MV-4-11 (cell line): ENCODE measurements around the gene AJM1.

Source experiments
- DNase-seq: peaks from one replicate; lab custom pipeline; 2025; lab: John Stamatoyannopoulos, UW

AJM1 gene

DNA sequence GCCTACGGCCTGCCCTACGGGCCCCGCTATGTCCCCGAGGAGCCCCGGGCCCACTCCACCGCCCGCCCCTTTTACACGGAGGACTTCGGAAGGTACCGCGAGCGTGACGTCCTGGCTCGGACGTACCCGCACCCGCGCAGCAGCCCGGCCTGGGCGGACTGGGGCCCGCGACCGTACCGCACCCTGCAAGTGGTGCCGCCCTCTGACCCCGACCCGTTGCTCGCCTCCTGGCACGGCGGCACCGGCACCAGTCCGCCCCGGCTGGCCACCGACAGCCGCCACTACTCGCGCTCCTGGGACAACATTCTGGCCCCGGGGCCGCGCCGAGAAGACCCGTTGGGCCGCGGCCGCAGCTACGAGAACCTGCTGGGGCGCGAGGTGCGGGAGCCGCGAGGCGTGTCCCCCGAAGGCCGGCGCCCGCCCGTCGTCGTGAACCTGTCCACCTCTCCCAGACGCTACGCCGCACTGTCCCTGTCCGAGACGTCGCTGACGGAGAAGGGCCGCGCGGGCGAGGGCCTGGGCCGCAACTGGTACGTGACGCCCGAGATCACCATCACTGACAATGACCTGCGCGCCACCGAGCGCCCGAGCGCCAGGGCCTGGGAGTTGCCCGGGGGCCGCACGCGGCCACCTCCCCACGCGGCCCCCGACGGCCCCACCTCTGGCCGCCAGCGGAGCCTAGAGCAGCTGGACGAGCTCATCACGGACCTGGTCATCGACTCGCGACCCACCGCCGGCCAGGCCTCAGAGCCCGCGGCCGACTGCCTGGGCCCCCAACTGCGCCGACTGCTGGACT is 3.4 kb downstream of the AJM1 start:
- DNase-seq = no peak

DNA sequence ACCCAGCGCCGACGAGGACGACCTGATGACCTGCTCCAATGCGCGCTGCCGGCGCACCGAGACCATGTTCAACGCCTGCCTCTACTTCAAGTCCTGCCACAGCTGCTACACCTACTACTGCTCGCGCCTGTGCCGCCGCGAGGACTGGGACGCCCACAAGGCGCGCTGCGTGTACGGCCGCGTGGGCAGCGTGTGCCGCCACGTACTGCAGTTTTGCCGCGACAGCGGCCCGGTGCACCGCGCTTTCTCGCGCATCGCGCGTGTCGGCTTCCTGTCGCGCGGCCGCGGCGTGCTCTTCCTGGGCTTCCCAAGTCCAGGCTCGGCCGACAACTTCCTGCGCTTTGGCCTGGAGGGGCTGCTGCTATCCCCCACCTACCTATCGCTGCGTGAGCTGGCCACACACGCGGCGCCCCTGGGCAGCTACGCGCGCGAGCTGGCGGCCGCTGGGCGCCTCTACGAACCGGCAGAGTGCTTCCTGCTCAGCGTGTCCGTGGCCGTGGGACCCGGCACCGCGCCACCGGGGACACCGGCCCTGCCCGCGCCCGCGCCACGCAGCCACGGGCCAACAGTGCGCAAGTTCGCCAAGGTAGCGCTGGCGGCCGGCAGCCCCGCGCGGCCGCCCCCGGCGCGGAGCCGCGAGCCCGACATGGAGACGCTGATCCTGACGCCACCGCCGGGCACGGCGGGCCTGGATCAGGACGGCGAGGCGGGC is 4.3 kb downstream of the AJM1 start:
- no peak for DNase-seq

DNA sequence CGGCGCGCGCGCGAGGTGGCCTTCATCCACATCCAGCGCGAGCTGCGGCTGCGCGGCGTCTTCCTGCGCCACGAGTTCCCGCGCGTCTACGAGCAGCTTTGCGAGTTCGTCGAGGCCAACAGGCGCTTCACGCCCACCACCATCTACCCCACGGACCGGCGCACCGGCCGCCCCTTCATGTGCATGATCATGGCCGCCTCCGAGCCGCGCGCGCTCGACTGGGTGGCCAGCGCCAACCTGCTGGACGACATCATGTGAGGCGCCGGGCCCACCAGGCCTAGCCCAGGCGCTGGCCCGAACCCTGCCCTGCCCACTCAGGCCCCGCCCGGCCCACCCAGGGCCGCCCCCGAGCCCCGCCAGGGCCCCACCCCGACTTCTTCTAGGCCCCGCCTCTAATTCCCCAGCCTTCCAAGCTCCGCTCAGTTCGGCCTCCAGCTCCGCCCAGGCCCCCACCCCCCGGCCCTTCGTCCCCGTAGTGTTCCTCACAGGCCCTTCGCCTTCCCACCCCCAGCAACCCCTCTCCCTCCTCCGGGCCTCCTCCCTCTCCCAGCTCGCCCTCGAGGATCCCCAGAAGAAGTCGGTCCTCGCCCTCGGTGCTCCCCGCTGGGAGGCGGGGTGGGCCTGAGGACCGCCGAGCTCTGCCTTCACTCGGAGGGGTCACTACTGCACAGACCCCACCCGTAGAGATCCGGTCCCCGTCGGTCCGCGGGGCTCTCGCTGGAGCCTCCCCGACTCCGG is 5.0 kb downstream of the AJM1 start:
- peak; percentile 35 for DNase-seq

DNA sequence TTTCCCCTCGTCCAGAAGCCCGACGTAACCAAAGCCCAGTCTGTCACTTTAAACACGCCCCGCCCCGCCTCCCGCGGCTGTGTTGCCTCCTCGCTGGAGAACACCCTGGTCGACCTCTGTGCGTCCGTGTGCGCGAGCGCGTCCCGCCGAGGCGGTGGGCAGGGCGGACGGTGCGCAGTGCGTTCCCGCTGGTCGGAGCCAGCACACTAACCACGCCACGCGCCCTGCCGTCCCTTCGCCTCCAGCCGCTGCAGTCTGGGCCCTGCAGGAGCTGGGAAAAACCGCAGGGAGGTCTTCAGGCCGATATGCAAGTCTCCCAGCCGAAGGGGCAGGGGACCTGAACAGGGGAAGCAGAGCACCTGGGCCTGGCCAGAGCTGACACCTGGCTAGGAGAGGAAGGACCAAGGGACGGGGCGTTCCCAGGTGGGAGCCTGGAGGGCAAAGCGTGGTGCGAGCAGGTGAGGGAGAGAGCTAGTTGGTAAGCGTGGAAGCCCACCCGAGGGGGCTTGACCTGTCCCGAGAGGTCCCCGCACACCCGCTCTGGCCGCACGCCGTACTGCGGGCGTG is 5.6 kb downstream of the AJM1 start:
- DNase-seq = peak; percentile 85

DNA sequence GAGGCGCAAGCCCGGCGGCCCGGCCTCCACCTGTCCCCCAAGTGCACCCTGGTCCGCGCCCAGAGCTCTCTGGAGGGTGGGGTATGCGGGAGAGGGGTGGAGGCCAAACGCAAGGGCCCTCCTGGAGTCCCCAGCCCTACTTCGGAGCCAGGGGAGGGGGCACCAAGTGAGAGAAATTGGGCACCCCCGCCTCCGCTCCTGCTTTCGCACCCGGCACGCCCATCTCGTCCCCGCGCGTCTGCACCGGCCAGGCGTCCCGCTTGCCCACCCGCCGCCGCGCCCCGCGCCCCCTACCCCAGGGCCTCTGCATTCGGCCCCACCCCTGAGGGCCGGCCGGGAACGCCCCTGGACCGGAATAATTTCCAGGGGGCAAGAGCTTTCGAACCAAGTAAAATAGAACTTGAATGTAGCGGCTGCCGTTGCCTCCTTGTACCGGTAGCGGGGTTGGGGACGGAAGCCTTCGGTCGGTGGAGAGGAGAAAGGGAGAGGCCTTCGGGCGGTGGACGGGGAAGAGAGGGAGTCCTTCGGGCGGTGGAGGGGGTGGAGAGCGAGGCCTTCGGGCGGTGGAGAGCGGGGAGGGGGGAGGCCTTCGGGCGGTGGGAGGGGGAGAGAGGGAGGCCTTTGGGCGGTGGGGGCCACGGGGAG is 6.2 kb downstream of the AJM1 start:
- peak; percentile 36 for DNase-seq

DNA sequence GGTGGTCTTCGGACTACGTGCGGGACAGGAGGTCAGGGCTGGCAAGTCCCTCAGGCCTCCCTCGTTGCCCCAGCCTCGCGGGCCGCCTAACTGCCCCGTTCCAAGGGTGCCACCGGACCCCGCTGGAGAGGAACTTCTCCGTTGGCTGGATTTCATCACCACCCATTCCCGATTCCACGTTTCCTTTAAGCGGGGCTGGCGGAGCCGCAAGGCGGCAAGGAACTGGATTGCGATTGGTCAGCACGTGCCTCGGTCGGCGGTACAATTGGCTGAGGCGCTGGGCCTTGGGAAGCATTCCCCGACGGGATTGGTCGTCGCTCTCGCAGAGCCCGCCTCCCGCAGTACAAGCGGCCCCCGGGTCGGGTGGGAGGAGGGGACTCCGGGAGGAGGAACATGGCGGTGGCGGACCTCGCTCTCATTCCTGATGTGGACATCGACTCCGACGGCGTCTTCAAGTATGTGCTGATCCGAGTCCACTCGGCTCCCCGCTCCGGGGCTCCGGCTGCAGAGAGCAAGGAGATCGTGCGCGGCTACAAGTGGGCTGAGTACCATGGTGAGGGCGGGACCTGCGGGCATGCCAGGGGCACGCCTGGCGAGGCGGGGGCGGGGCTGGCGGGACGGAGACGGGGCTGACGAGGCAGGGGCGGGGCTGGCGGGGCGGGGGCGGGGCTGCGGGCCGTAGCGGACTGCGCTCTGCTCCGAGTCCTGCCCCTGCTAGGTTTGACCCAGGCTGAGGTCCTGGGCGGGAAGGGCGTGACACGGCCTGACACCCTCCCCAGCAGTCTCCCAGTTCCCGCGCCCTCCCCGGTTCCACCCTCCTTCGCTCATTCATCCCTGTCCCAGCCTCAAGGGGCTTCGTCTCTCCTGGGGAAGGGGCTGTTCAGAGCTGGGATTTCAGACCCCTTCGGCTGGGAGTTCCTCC is 7.0 kb downstream of the AJM1 start, which contains the start of gene PHPT1:
Gene PHPT1 (plus strand): TSS at position 372 of the 922 bp plus-strand sequence. CDS start 22 bp downstream, at position 394.
- peak; percentile 99 for DNase-seq

DNA sequence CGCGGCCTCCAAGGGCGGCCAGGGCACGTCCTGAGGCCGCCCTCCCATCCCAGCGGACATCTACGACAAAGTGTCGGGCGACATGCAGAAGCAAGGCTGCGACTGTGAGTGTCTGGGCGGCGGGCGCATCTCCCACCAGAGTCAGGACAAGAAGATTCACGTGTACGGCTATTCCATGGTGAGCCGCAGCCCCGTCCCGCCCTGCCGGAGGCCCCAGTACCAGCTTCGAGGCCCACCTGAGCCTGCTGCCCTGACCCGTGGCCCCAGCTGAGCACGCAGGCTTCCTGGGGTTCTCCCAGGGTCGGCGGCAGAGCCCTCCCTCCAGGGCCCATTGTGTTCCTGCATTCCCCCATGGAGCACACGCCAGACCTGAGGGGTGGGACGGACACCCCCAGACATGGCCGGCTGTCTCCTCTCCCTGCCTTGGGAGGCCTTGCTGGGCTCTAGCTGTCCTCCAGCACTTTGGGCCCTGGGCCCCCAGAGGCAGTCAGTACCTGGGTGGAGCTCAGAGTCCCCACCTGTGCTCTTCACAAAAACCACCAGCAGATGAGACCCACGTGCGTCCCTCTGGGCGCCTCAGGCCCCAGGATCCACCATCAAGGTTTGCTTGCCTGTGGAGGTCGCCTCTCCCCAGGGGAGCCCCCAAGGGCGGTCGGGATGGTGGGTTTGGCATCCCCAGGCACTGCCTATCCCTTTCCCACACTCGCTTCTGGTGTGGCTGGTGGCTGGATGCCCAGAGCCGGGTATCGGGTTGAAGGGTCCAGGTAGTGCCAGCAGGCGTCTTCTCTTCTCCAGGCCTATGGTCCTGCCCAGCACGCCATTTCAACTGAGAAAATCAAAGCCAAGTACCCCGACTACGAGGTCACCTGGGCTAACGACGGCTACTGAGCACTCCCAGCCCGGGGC is 7.9 kb downstream of the AJM1 start:
- no peak for DNase-seq

DNA sequence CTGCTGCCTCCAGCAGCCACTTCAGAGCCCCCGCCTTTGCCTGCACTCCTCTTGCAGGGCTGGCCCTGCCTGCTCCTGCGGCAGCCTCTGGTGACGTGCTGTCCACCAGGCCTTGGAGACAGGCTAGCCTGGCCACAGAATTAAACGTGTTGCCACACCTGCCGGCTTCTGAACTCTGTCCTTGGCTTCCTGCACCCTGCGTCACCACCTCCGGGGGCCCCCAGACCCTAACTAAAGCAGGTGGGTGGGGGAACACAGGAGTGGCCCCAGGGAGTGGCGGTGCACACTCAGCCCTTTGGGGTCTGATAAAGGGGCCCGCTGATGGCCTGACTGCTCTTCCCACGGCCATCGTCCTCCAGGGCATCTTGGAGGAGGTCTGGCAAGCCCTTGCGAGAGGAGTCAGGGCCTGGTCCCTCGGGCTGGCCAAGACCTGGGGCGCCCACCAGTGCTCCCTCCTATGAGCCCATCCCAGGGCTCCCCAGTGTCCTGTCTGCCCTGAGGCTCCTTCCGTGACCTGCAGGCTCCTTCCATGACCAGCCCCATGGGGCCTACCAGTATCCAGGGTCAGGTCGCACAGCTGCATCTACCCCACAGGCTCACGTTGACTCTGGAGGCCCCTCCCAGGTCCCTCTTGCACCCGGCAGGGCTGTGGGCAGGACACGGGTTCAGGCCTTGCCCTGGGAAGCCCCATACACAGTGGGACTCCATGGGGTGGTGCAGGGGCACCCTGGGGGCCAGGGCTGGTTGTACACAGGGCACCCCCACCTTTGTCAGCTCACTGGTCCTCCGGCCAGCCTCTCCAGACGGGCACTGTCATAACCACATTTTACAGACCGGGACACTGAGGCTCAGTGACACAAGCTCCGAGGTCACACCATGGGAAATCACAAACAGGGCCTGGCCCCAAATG is 8.8 kb downstream of the AJM1 start:
- DNase-seq = no peak

DNA sequence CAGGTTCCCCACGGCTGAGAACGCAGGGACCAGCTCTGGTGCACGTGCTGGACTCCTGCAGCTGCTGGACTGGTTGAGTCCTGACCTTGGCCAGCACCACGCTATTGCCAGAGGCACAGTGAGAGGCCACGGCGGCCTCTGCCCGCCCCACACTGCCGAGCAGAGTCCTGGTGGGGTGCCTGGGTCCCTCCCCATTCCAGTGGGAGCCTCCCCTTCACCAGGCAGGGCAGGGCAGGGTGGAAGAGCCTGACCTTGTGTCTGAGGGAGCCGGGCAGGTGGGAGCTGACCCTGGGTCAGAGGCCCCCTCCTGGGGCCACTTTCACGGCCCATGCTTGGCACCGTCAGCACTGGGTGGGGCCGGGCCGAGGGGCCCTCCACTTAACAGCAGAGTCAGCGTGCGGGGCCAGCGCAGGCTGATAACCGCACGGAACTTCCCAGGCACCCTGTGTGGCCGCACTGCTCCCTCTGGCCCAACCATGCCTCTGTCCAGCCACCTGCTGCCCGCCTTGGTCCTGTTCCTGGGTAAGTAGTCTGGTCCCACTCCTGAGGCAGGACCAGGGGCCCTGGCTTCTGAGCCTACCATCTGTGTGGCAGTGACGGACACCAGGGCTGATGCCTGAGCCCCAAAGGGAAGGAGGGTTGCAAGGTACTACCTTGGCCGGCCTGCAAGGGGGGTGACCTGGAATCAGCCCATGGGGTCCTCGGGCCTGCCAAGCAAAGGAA is 9.8 kb downstream of the AJM1 start, which contains the start of gene MAMDC4:
Gene MAMDC4 (plus strand): TSS at position 406 of the 723 bp plus-strand sequence. CDS start 71 bp downstream, at position 477.
- no peak for DNase-seq

DNA sequence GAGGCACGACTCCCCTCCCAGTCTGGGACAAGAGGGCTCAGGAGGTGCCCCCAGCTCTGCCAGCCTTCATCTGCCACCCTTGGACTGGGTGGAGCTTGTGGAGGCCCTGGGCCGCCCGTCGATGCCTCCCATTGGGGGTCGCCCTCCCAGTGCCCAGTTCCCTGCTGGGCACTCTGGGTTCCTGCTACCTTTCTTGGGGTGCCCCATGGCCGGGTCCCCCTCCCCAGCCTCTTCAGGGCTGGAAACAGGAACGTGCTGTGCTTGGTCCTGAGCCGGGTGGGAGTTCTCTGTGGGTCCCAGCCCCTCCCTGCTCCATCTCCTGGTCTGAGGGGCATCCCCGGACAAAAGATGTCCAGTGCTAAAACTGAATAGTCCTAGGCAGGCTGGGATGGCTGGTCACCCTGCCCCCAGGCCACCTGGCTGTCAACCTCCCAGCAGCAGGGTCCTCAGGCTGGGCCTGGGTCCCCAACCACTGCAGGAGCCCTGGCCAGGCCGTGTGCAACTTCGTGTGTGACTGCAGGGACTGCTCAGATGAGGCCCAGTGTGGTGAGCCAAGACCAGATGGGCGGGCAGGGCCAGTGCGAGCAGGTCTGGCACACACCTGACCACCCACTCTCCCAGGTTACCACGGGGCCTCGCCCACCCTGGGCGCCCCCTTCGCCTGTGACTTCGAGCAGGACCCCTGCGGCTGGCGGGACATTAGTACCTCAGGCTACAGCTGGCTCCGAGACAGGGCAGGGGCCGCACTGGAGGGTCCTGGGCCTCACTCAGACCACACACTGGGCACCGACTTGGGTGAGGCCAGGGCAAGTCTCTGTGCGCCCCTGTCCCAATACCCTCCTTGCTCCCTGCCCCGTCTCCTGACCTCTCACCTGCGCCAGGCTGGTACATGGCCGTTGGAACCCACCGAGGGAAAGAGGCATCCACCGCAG is 10.7 kb downstream of the AJM1 start:
- DNase-seq = no peak

DNA sequence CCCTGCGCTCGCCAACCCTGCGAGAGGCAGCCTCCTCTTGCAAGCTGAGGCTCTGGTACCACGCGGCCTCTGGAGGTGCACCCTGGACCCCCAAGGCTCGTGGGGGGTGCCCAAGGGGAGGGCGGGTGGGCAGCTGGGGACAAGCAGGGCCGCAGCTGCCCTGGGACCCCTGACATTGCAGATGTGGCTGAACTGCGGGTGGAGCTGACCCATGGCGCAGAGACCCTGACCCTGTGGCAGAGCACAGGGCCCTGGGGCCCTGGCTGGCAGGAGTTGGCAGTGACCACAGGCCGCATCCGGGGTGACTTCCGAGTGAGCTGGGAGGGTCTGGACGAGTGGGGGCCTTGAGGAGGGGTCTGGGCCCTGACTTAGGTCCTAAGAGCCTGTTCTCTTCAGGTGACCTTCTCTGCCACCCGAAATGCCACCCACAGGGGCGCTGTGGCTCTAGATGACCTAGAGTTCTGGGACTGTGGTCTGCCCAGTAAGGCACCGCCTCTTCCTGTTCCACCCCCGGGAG is 11.4 kb downstream of the AJM1 start:
- no peak for DNase-seq

DNA sequence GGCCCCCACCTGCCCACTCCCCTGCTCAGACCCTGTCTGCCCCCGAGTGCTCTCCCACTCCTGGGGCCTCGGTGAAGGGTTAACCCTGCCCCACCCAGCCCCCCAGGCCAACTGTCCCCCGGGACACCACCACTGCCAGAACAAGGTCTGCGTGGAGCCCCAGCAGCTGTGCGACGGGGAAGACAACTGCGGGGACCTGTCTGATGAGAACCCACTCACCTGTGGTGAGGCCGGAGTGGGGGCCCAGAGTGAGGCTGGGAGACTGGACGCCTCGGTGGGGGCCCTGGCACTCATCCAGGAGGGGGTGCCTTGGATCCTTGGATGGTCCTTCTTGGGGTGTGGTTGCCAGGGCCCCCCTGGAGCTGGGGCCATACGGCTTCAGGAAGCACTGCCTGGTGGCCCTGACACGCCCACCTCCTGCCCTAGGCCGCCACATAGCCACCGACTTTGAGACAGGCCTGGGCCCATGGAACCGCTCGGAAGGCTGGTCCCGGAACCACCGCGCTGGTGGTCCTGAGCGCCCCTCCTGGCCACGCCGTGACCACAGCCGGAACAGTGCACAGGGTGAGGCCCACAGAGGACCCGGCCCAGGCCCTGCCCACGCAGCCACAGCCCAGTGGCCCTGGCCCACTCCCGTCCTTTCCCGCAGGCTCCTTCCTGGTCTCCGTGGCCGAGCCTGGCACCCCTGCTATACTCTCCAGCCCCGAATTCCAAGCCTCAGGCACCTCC is 12.0 kb downstream of the AJM1 start:
- DNase-seq = no peak

DNA sequence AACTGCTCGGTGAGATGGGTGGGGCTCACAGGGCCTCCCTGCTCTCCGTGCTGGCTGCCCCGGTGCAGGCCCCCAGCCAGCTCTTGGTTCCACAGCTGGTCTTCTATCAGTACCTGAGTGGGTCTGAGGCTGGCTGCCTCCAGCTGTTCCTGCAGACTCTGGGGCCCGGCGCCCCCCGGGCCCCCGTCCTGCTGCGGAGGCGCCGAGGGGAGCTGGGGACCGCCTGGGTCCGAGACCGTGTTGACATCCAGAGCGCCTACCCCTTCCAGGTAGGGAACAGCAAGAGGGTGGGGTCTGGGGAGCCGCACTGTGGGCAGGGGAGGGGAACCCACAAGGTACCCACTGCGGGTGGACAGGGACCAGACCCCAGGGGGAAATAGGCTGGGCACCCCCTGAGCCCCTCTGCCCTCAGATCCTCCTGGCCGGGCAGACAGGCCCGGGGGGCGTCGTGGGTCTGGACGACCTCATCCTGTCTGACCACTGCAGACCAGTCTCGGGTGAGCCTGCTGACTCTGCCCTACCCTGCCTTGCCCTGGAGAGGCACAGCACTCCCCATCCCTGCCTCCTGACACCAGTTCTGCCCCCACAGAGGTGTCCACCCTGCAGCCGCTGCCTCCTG is 12.7 kb downstream of the AJM1 start:
- no peak for DNase-seq

DNA sequence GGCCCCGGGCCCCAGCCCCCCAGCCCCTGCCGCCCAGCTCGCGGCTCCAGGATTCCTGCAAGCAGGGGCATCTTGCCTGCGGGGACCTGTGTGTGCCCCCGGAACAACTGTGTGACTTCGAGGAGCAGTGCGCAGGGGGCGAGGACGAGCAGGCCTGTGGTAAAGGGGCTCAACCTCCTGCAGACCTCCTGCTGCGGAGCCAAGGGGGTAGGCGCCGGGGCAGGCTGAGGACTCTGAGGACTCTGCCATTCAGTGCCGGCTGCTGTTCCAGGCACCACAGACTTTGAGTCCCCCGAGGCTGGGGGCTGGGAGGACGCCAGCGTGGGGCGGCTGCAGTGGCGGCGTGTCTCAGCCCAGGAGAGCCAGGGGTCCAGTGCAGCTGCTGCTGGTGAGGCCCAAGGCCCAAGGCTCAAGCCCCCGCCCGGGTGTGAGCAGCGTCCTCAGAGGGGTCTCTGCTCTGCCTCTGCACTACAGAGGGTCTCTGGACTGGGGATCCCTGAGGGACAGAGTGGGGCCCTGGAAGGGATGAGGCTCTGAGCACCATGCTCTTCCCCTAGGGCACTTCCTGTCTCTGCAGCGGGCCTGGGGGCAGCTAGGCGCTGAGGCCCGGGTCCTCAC is 13.3 kb downstream of the AJM1 start:
- no peak for DNase-seq

DNA sequence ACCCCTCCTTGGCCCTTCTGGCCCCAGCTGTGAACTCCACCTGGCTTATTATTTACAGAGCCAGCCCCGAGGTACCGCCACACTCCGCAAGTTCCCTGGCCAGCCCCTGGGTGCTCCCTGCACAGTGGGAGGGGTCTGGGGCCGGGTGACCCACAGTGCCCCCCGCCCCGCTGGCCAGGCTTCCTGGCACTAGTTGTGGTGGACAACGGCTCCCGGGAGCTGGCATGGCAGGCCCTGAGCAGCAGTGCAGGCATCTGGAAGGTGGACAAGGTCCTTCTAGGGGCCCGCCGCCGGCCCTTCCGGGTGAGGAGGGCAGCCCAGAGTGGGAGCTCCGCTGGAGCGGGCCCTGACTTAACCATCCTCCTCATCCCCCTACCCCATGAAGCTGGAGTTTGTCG is 13.8 kb downstream of the AJM1 start:
- no peak for DNase-seq
